GM12801 (cell line): ENCODE data around the gene NT5C.

Experiments used
- CTCF ChIP-seq: IDR thresholded peaks from one replicate; pipeline ENCODE4 v1.5.1; 2011; ENCODE audit warnings: control low read depth; ENCODE audit not compliant: insufficient read length; ENCODE audit errors: extremely low read depth

Gene NT5C

GRCh38 chr17:75115555-75115954 is 16.0 kb downstream of the NT5C start:
- no peak for TF ChIP-seq CTCF

GRCh38 chr17:75114552-75115314 is 16.8 kb downstream of the NT5C start:
- no peak for TF ChIP-seq CTCF

GRCh38 chr17:75113798-75114551 is 17.6 kb downstream of the NT5C start:
- TF ChIP-seq CTCF, result peak; percentile 67

GRCh38 chr17:75111777-75112335 is 19.7 kb downstream of the NT5C start:
- no peak for TF ChIP-seq CTCF

- TF ChIP-seq CTCF, result no peak
Measured at GRCh38 chr17:75110234-75110937, 21.2 kb downstream of the NT5C start.

GRCh38 chr17:75109407-75110233 is 21.9 kb downstream of the NT5C start, which contains the start of gene ARMC7:
ARMC7 (plus strand) TSS chr17:75109969; CDS start chr17:75110289, 320 bp downstream.
- no peak for TF ChIP-seq CTCF
